Gastroesophageal sphincter (tissue), 3 donors: ENCODE results near the gene GSTA4.

Source experiments
- CTCF ChIP-seq, 4 experiments: fragments of 200-600 bp in 2 of 4; fragments of 450-650 bp in 2 of 4; sonication (generic) in 1 of 4; IDR thresholded peaks; one replicate each; pipeline ENCODE4 v1.5.1; 2017 to 2019; ENCODE audit warnings: antibody characterized with exemption in 4 of 4, mild to moderate bottlenecking in 2 of 4, moderate library complexity in 2 of 4
- POLR2A ChIP-seq, 2 donors: fragments of 450-650 bp; IDR thresholded peaks; one replicate each; pipeline ENCODE4 v1.6.1; 2017; ENCODE audit warnings: antibody characterized with exemption in 2 of 2, mild to moderate bottlenecking in 2 of 2, moderate library complexity in 1 of 2
- POLR2AphosphoS5 ChIP-seq: sonication (generic); formaldehyde crosslinking; IDR thresholded peaks from one replicate; pipeline ENCODE4 v1.6.1; 2017; ENCODE audit warnings: antibody characterized with exemption

GRCh38 chr6:53005663-53006250 is 10.7 kb upstream of the GSTA4 start:
- TF ChIP-seq CTCF (IDR thresholded peaks at IDR 0.05), result no peak
- no peak for TF ChIP-seq POLR2A (IDR thresholded peaks at IDR 0.05)
- no peak for TF ChIP-seq POLR2AphosphoS5
